Upper lobe of left lung (tissue), 4 donors: ENCODE measurements around the gene COL9A1.
"Not testable (repeated sequence)": the region's sequence is repeated elsewhere in the genome, so short reads cannot be mapped to it uniquely, and the experiment has no call there.

ENCODE experiments used
- CTCF ChIP-seq, 6 experiments: fragments of 450-650 bp in 4 of 6; fragments of 200-600 bp in 2 of 6; sonication (generic) in 2 of 6; IDR thresholded peaks; one replicate each; pipeline ENCODE4 v1.5.1; 2016 to 2019; ENCODE audit warnings: antibody characterized with exemption in 6 of 6
- EP300 ChIP-seq, 4 donors: sonication (generic); formaldehyde crosslinking; IDR thresholded peaks; one replicate each; pipeline ENCODE4 v1.5.1; 2017; ENCODE audit warnings: antibody characterized with exemption in 4 of 4, control low read depth in 2 of 4

- TF ChIP-seq CTCF, EP300 (IDR thresholded peaks at IDR 0.05): not testable (repeated sequence)
Measured at GRCh38 chr6:70339810-70340209, 36.9 kb upstream of the COL9A1 start.
